WTC11 (cell line): ENCODE measurements around the gene DCLK1. TPM values are rescaled to one million over a fixed set of nuclear protein-coding genes. Genes with fewer than 3 reads are reported as not detected.

Source experiments
- ATAC-seq: fragments of 200-7000 bp; cut with Tn5 transposase; 2 replicates; pipeline ENCODE4 v1.10.0; 2021; ENCODE audit warnings: mild to moderate bottlenecking, moderate library complexity
- CTCF ChIA-PET: fragments of 300-600 bp; sonication (Branson Sonifier 250); formaldehyde crosslinking; loops from one replicate; lab custom pipeline; 2021; ENCODE audit warnings: antibody characterized with exemption; lab: Charles Lee
- POLR2A ChIA-PET: fragments of 350-600 bp; sonication (Branson Sonifier 250); formaldehyde crosslinking; loops from one replicate; lab custom pipeline; 2021; ENCODE audit warnings: antibody characterized with exemption; lab: Charles Lee
- DNase-seq: peaks from one replicate; pipeline ENCODE4 v3.0.0; 2021; ENCODE audit warnings: low spot score
- H3K27ac Mint-ChIP-seq: 2 replicates; pipeline ENCODE4 v1.8.0; 2021; ENCODE audit warnings: mixed read lengths
- H3K27me3 Mint-ChIP-seq: 2 replicates; pipeline ENCODE4 v1.8.0; 2021; ENCODE audit warnings: low read depth, mild to moderate bottlenecking, moderate library complexity, mixed read lengths
- H3K36me3 Mint-ChIP-seq: 2 replicates; pipeline ENCODE4 v1.8.0; 2021; ENCODE audit warnings: mixed read lengths
- H3K4me1 Mint-ChIP-seq: 2 replicates; pipeline ENCODE4 v1.8.0; 2022; ENCODE audit warnings: mixed read lengths
- H3K4me3 Mint-ChIP-seq: 2 replicates; pipeline ENCODE4 v1.8.0; 2021; ENCODE audit warnings: mild to moderate bottlenecking, moderate library complexity, mixed read lengths
- H3K9me3 Mint-ChIP-seq: 2 replicates; pipeline ENCODE4 v1.8.0; 2021; ENCODE audit warnings: mixed read lengths
- ATF1 ChIP-seq: sonication (generic); formaldehyde crosslinking; IDR thresholded peaks from 2 replicates; pipeline ENCODE4 v1.8.1; 2023; ENCODE audit warnings: mild to moderate bottlenecking, moderate library complexity, missing genetic modification reagents
- NFATC4 ChIP-seq: fragments of 250-450 bp; sonication (Bioruptor Pico); IDR thresholded peaks from 2 replicates; pipeline ENCODE4 v1.9.0; 2021; ENCODE audit warnings: mild to moderate bottlenecking
- NFE2L1 ChIP-seq: sonication (generic); formaldehyde crosslinking; IDR thresholded peaks from 2 replicates; pipeline ENCODE4 v1.8.1; 2023; ENCODE audit warnings: missing genetic modification reagents
- NFYB ChIP-seq: sonication (generic); formaldehyde crosslinking; conservative IDR thresholded peaks from 2 replicates; pipeline ENCODE4 v1.8.0; 2022; ENCODE audit warnings: low read depth, missing genetic modification reagents
- SMAD3 ChIP-seq: sonication (generic); formaldehyde crosslinking; IDR thresholded peaks from 2 replicates; pipeline ENCODE4 v1.8.0; 2022; ENCODE audit warnings: missing genetic modification reagents, mild to moderate bottlenecking, borderline replicate concordance
- TEAD1 ChIP-seq: sonication (generic); formaldehyde crosslinking; IDR thresholded peaks from 2 replicates; pipeline ENCODE4 v1.8.0; 2022; ENCODE audit warnings: mild to moderate bottlenecking, missing genetic modification reagents
- TP53 ChIP-seq: sonication (generic); formaldehyde crosslinking; IDR thresholded peaks from 2 replicates; pipeline ENCODE4 v1.8.1; 2023; ENCODE audit warnings: mild to moderate bottlenecking, missing genetic modification reagents
- ZBTB21 ChIP-seq: sonication (generic); formaldehyde crosslinking; IDR thresholded peaks from 2 replicates; pipeline ENCODE4 v1.8.1; 2023; ENCODE audit warnings: mild to moderate bottlenecking, missing genetic modification reagents, borderline replicate concordance
- ZNF121 ChIP-seq: sonication (generic); formaldehyde crosslinking; IDR thresholded peaks from 2 replicates; pipeline ENCODE4 v1.8.0; 2023; ENCODE audit warnings: missing genetic modification reagents
- ZNF138 ChIP-seq: sonication (generic); formaldehyde crosslinking; conservative IDR thresholded peaks from 2 replicates; pipeline ENCODE4 v1.8.1; 2022; ENCODE audit warnings: mild to moderate bottlenecking, moderate library complexity, missing genetic modification reagents
- ZNF232 ChIP-seq: sonication (generic); formaldehyde crosslinking; IDR thresholded peaks from 2 replicates; pipeline ENCODE4 v1.8.0; 2022; ENCODE audit warnings: mild to moderate bottlenecking, missing genetic modification reagents
- ZNF396 ChIP-seq: fragments of 250-450 bp; sonication (Bioruptor Pico); IDR thresholded peaks from 2 replicates; pipeline ENCODE4 v1.8.0; 2021; ENCODE audit warnings: mild to moderate bottlenecking, moderate library complexity, borderline replicate concordance
- total RNA-seq: library from RNA; stranded (reverse); gene quantifications from 3 replicates; pipeline ENCODE4 v1.2.3, GENCODE V29; 2021
- TF ChIP-seq, protein P1 (sequence below): sonication (generic); formaldehyde crosslinking; IDR thresholded peaks from 2 replicates; pipeline ENCODE4 v1.8.0; 2023; ENCODE audit warnings: mild to moderate bottlenecking, missing genetic modification reagents
- TF ChIP-seq, protein P2 (sequence below): sonication (generic); formaldehyde crosslinking; IDR thresholded peaks from 2 replicates; pipeline ENCODE4 v1.8.0; 2022; ENCODE audit warnings: mild to moderate bottlenecking, missing genetic modification reagents
- TF ChIP-seq, protein P3 (sequence below): sonication (generic); formaldehyde crosslinking; IDR thresholded peaks from 2 replicates; pipeline ENCODE4 v1.8.1; 2023; ENCODE audit warnings: mild to moderate bottlenecking, missing genetic modification reagents, moderate library complexity
- TF ChIP-seq, protein P4 (sequence below): fragments of 250-450 bp; sonication (Bioruptor Pico); IDR thresholded peaks from 2 replicates; pipeline ENCODE4 v1.9.0; 2021; ENCODE audit warnings: mild to moderate bottlenecking
- TF ChIP-seq, protein P5 (sequence below): sonication (generic); formaldehyde crosslinking; IDR thresholded peaks from 2 replicates; pipeline ENCODE4 v1.8.0; 2022; ENCODE audit warnings: mild to moderate bottlenecking, missing genetic modification reagents
- TF ChIP-seq, protein P6 (sequence below): sonication (generic); formaldehyde crosslinking; IDR thresholded peaks from 2 replicates; pipeline ENCODE4 v1.8.1; 2022; ENCODE audit warnings: missing genetic modification reagents, borderline replicate concordance
- TF ChIP-seq, protein P7 (sequence below): sonication (generic); formaldehyde crosslinking; IDR thresholded peaks from 2 replicates; pipeline ENCODE4 v1.8.1; 2023; ENCODE audit warnings: mild to moderate bottlenecking, missing genetic modification reagents, borderline replicate concordance
- TF ChIP-seq, protein P8 (sequence below): fragments of 250-450 bp; sonication (Bioruptor Pico); conservative IDR thresholded peaks from 2 replicates; pipeline ENCODE4 v1.9.0; 2021; ENCODE audit warnings: mild to moderate bottlenecking

Gene DCLK1
- total RNA-seq, 1 experiment from 2014 or later = 18.5 TPM

DNA sequence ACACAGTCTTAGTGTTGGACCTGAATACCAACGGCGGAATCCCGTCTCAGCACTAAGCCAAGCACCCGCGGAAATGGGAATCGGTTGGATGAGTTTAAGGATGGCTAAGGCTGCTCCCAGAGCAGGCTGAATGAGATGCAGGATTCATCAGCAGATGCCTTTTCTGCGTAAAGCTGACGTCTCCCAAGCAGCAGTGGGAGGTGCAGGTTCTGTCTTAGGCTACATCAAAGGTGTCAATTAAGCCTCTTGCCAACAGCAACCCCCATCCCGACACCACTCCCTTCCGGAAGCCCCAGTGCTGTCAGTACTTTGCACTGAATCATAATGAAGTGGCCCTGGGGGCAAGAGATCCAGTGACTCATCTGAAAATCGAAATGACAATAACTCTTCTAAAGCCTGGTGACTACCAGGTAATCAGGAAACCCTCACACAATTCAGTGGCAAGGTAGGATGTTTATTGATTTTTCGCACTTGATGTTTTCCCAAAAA lies 275.6 kb downstream of the DCLK1 start (continued):
- TF ChIP-seq TP53 (CRISPR knock-in tag) (no peak), NFYB (no peak), NFE2L1 (CRISPR knock-in tag) (peak; percentile 87; the same call in 1 of the 2 replicates), ZNF232 (0 out of 2 replicates have a peak, but pooled peaks have one; percentile 25), ZNF396 (no peak), NFATC4 (no peak), TEAD1 (CRISPR knock-in tag) (peak; percentile 45; the same call in 1 of the 2 replicates)
- TF ChIP-seq, protein P1, sequence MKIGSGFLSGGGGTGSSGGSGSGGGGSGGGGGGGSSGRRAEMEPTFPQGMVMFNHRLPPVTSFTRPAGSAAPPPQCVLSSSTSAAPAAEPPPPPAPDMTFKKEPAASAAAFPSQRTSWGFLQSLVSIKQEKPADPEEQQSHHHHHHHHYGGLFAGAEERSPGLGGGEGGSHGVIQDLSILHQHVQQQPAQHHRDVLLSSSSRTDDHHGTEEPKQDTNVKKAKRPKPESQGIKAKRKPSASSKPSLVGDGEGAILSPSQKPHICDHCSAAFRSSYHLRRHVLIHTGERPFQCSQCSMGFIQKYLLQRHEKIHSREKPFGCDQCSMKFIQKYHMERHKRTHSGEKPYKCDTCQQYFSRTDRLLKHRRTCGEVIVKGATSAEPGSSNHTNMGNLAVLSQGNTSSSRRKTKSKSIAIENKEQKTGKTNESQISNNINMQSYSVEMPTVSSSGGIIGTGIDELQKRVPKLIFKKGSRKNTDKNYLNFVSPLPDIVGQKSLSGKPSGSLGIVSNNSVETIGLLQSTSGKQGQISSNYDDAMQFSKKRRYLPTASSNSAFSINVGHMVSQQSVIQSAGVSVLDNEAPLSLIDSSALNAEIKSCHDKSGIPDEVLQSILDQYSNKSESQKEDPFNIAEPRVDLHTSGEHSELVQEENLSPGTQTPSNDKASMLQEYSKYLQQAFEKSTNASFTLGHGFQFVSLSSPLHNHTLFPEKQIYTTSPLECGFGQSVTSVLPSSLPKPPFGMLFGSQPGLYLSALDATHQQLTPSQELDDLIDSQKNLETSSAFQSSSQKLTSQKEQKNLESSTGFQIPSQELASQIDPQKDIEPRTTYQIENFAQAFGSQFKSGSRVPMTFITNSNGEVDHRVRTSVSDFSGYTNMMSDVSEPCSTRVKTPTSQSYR = peak; percentile 25; the same call in 1 of the 2 replicates
- TF ChIP-seq, protein P2, sequence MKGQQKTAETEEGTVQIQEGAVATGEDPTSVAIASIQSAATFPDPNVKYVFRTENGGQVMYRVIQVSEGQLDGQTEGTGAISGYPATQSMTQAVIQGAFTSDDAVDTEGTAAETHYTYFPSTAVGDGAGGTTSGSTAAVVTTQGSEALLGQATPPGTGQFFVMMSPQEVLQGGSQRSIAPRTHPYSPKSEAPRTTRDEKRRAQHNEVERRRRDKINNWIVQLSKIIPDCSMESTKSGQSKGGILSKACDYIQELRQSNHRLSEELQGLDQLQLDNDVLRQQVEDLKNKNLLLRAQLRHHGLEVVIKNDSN (CRISPR knock-in tag) = no peak
- TF ChIP-seq, protein P3, sequence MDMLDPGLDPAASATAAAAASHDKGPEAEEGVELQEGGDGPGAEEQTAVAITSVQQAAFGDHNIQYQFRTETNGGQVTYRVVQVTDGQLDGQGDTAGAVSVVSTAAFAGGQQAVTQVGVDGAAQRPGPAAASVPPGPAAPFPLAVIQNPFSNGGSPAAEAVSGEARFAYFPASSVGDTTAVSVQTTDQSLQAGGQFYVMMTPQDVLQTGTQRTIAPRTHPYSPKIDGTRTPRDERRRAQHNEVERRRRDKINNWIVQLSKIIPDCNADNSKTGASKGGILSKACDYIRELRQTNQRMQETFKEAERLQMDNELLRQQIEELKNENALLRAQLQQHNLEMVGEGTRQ (CRISPR knock-in tag) = no peak
- TF ChIP-seq, protein P4, sequence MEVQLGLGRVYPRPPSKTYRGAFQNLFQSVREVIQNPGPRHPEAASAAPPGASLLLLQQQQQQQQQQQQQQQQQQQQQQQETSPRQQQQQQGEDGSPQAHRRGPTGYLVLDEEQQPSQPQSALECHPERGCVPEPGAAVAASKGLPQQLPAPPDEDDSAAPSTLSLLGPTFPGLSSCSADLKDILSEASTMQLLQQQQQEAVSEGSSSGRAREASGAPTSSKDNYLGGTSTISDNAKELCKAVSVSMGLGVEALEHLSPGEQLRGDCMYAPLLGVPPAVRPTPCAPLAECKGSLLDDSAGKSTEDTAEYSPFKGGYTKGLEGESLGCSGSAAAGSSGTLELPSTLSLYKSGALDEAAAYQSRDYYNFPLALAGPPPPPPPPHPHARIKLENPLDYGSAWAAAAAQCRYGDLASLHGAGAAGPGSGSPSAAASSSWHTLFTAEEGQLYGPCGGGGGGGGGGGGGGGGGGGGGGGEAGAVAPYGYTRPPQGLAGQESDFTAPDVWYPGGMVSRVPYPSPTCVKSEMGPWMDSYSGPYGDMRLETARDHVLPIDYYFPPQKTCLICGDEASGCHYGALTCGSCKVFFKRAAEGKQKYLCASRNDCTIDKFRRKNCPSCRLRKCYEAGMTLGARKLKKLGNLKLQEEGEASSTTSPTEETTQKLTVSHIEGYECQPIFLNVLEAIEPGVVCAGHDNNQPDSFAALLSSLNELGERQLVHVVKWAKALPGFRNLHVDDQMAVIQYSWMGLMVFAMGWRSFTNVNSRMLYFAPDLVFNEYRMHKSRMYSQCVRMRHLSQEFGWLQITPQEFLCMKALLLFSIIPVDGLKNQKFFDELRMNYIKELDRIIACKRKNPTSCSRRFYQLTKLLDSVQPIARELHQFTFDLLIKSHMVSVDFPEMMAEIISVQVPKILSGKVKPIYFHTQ (CRISPR knock-in tag) = no peak

DNA sequence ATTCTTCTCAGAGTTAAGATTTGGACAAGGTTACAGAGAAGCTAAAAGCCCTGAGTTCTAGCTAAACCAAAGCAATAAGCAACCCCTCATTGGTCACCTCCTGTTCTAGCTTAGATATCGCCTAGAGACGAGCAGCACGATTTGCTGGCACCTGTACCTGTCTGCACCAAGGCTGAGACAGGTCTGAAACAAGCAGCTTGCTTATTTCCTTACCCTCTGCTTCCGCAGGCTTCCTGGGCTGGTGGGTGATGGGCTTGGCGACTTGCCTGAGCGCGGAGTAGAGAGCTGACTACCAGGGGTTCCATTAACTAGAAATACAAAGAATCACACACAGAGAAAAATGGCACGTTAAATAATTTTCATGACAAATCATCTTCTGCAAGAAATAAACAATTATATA lies 276.9 kb downstream of the DCLK1 start:
- Mint-ChIP-seq H3K9me3 (no peaks in the 10 kb centered on the region), H3K4me1 (peaks cover 80% of the 10 kb centered on the region), H3K27ac (peak overlapping the region; percentile 97), H3K36me3 (peaks cover 14% of the 10 kb centered on the region), H3K27me3 (no peaks in the 10 kb centered on the region), H3K4me3 (no peak overlapping the region; the same call in 1 of the 2 replicates)
- DNase-seq (no peak), ATAC-seq (no peak)
- ChIA-PET CTCF (interaction anchor here (0.6 to 1.6 kb wide), 3 partner anchors 36 to 123 kb away, joined by 3 to 4 read pairs (median 3); no protein-coding TSS in a partner anchor), POLR2A (no interaction called here)
- TF ChIP-seq ZNF121 (CRISPR knock-in tag) (no peak), ZNF138 (CRISPR knock-in tag) (no peak), ZBTB21 (CRISPR knock-in tag) (no peak), SMAD3 (CRISPR knock-in tag) (no peak), ATF1 (CRISPR knock-in tag) (no peak)
- TF ChIP-seq, protein P5, sequence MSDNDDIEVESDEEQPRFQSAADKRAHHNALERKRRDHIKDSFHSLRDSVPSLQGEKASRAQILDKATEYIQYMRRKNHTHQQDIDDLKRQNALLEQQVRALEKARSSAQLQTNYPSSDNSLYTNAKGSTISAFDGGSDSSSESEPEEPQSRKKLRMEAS (CRISPR knock-in tag) = no peak
- TF ChIP-seq, protein P6, sequence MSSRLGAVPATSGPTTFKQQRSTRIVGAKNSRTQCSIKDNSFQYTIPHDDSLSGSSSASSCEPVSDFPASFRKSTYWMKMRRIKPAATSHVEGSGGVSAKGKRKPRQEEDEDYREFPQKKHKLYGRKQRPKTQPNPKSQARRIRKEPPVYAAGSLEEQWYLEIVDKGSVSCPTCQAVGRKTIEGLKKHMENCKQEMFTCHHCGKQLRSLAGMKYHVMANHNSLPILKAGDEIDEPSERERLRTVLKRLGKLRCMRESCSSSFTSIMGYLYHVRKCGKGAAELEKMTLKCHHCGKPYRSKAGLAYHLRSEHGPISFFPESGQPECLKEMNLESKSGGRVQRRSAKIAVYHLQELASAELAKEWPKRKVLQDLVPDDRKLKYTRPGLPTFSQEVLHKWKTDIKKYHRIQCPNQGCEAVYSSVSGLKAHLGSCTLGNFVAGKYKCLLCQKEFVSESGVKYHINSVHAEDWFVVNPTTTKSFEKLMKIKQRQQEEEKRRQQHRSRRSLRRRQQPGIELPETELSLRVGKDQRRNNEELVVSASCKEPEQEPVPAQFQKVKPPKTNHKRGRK (CRISPR knock-in tag) = no peak
- TF ChIP-seq, protein P7, sequence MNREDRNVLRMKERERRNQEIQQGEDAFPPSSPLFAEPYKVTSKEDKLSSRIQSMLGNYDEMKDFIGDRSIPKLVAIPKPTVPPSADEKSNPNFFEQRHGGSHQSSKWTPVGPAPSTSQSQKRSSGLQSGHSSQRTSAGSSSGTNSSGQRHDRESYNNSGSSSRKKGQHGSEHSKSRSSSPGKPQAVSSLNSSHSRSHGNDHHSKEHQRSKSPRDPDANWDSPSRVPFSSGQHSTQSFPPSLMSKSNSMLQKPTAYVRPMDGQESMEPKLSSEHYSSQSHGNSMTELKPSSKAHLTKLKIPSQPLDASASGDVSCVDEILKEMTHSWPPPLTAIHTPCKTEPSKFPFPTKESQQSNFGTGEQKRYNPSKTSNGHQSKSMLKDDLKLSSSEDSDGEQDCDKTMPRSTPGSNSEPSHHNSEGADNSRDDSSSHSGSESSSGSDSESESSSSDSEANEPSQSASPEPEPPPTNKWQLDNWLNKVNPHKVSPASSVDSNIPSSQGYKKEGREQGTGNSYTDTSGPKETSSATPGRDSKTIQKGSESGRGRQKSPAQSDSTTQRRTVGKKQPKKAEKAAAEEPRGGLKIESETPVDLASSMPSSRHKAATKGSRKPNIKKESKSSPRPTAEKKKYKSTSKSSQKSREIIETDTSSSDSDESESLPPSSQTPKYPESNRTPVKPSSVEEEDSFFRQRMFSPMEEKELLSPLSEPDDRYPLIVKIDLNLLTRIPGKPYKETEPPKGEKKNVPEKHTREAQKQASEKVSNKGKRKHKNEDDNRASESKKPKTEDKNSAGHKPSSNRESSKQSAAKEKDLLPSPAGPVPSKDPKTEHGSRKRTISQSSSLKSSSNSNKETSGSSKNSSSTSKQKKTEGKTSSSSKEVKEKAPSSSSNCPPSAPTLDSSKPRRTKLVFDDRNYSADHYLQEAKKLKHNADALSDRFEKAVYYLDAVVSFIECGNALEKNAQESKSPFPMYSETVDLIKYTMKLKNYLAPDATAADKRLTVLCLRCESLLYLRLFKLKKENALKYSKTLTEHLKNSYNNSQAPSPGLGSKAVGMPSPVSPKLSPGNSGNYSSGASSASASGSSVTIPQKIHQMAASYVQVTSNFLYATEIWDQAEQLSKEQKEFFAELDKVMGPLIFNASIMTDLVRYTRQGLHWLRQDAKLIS (CRISPR knock-in tag) = no peak
- TF ChIP-seq, protein P8, sequence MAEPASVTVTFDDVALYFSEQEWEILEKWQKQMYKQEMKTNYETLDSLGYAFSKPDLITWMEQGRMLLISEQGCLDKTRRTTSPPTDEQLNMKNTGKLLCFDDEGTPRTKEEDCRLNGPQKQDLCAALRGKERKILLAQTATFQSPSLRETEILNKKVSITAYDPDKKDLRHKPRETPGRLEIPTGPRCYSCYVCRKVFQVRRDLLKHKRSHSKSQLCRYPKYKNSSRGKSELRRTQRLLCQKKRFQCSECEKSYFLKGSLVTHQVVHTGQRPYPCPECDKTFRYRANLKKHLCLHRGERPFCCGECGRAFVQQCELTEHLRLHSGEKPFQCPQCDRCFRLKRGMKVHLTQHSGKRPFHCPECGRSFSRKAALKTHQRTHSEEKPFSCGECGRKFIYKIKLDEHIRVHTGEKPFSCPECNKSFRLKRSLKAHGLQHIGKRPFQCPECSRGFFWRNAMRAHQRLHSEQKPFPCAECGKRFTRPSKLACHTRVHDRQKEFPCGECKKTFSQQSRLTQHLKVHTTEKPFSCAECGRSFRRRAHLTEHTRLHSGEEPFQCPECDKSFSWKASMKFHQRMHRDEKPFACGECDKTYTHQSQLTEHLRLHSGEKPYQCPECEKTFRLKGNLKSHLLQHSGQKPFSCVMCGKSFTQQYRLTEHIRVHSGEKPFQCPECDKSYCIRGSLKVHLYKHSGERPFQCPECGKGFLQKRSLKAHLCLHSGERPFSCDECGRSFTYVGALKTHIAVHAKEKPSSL (CRISPR knock-in tag) = no peak
